Suprapubic skin (tissue), 4 donors: Measurements from ENCODE around the gene DLL4. TPM values are rescaled to one million over a fixed set of nuclear protein-coding genes. Genes with fewer than 3 reads are reported as not detected.

Experiments used
- DNase-seq, 2 donors: peaks; one replicate each; pipeline ENCODE4 v3.0.0-alpha.2; 2019; ENCODE audit warnings: low spot score in 2 of 2
- H3K27ac ChIP-seq: fragments of 200-600 bp; sonication (generic); one replicate; pipeline ENCODE4 v1.5.1; 2019
- H3K27me3 ChIP-seq: fragments of 200-600 bp; sonication (generic); one replicate; pipeline ENCODE4 v1.5.1; 2019
- H3K36me3 ChIP-seq: fragments of 200-600 bp; sonication (generic); one replicate; pipeline ENCODE4 v1.5.1; 2019
- H3K4me1 ChIP-seq: fragments of 200-600 bp; sonication (generic); one replicate; pipeline ENCODE4 v1.5.1; 2019
- H3K4me3 ChIP-seq: fragments of 200-600 bp; sonication (generic); one replicate; pipeline ENCODE4 v1.5.1; 2019; ENCODE audit warnings: mild to moderate bottlenecking
- H3K9me3 ChIP-seq: fragments of 200-600 bp; sonication (generic); one replicate; pipeline ENCODE4 v1.5.1; 2019
- CTCF ChIP-seq, 2 donors: fragments of 200-600 bp in 1 of 2; fragments of 450-650 bp in 1 of 2; sonication (generic) in 1 of 2; IDR thresholded peaks; one replicate each; pipeline ENCODE4 v1.5.1; 2016 to 2019; ENCODE audit warnings: antibody characterized with exemption in 2 of 2, mild to moderate bottlenecking in 1 of 2, moderate library complexity in 1 of 2
- EP300 ChIP-seq: sonication (generic); formaldehyde crosslinking; IDR thresholded peaks from one replicate; pipeline ENCODE4 v1.6.1; 2017; ENCODE audit warnings: antibody characterized with exemption
- POLR2A ChIP-seq, 2 donors: fragments of 450-650 bp; IDR thresholded peaks; one replicate each; pipeline ENCODE4 v1.6.1; 2017; ENCODE audit warnings: antibody characterized with exemption in 2 of 2, mild to moderate bottlenecking in 2 of 2, moderate library complexity in 2 of 2
- POLR2AphosphoS5 ChIP-seq, 3 donors: sonication (generic); formaldehyde crosslinking; IDR thresholded peaks; one replicate each; pipeline ENCODE4 v1.6.1; 2017; ENCODE audit warnings: antibody characterized with exemption in 3 of 3
- WGBS: methylation state at CpG from one replicate; pipeline ENCODE4 v1.1.5; 2018; 5-methylcytosine and 5-hydroxymethylcytosine counted together
- total RNA-seq, 4 donors: library from RNA; depleted of rRNA; stranded (reverse); fragments of >200 nt; gene quantifications; one replicate each; pipeline ENCODE4 v1.1.0, GENCODE V29; 2016

Gene DLL4
- total RNA-seq, 4 donors from 2014 or later, result 0.47 to 5.3 (median 2.6) TPM

GRCh38 chr15:40912478-40912877 is 16.7 kb upstream of the DLL4 start:
- TF ChIP-seq EP300 (no peak), POLR2A (IDR thresholded peaks at IDR 0.05) (no peak), POLR2AphosphoS5 (IDR thresholded peaks at IDR 0.05) (no peak), CTCF (IDR thresholded peaks at IDR 0.05) (no peak)
- Histone ChIP-seq H3K27me3 (no peaks in the 10 kb centered on the region), H3K4me3 (no peak overlapping the region), H3K36me3 (no peaks in the 10 kb centered on the region), H3K9me3 (no peaks in the 10 kb centered on the region), H3K4me1 (peaks cover 8% of the 10 kb centered on the region), H3K27ac (no peak overlapping the region)
- WGBS, result 86% methylated on average over 4 of the region's 6 CpGs
- no peak for DNase-seq

DNA sequence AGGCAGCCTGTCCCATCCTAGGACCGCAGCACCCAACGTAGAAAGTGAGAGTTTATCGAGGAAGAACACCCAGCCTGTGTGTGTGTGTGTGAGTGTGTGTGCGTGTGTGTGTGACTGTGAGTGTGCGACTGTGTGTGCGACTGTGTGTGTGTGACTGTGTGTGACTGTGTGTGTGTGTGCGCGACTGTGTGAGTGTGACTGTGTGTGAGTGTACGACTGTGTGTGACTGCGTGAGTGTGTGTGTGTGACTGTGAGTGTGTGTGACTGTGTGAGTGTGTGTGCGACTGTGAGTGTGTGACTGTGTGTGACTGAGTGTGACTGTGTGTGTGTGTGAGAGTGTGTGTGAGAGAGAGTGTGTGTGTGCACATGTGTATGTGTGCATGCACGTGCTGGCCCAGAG is 15.1 kb upstream of the DLL4 start:
- Histone ChIP-seq H3K4me1 (peaks cover 4% of the 10 kb centered on the region), H3K36me3 (no peaks in the 10 kb centered on the region), H3K9me3 (no peaks in the 10 kb centered on the region), H3K27ac (no peak overlapping the region), H3K27me3 (no peaks in the 10 kb centered on the region), H3K4me3 (no peak overlapping the region)
- no peak for TF ChIP-seq CTCF (IDR thresholded peaks at IDR 0.05)
- no peak for DNase-seq
- WGBS, result 91% methylated on average over 12 of the region's 12 CpGs

- Histone ChIP-seq H3K27me3 (no peaks in the 10 kb centered on the region), H3K36me3 (no peaks in the 10 kb centered on the region), H3K27ac (no peak overlapping the region), H3K4me1 (peaks cover 4% of the 10 kb centered on the region), H3K4me3 (no peak overlapping the region), H3K9me3 (no peaks in the 10 kb centered on the region)
- TF ChIP-seq POLR2AphosphoS5 (IDR thresholded peaks at IDR 0.05) (no peak), POLR2A (IDR thresholded peaks at IDR 0.05) (no peak), CTCF (IDR thresholded peaks at IDR 0.05) (no peak), EP300 (no peak)
- no peak for DNase-seq
- WGBS, result 87% methylated on average over 7 of the region's 8 CpGs
These were observed 14.7 kb upstream of the DLL4 start for GRCh38 chr15:40914486-40914885.

GRCh38 chr15:40915116-40915661 is 14.0 kb upstream of the DLL4 start:
- DNase-seq, result peak in 1 of 2 donors; percentile 44
- Histone ChIP-seq H3K36me3 (no peaks in the 10 kb centered on the region), H3K4me1 (peaks cover 4% of the 10 kb centered on the region), H3K9me3 (no peaks in the 10 kb centered on the region), H3K27ac (no peak overlapping the region), H3K4me3 (no peak overlapping the region), H3K27me3 (no peaks in the 10 kb centered on the region)
- TF ChIP-seq POLR2AphosphoS5 (IDR thresholded peaks at IDR 0.05), result no peak
- no peak for TF ChIP-seq CTCF (IDR thresholded peaks at IDR 0.05)
- TF ChIP-seq EP300, result no peak
- TF ChIP-seq POLR2A (IDR thresholded peaks at IDR 0.05), result no peak
- 79% methylated on average over 9 of the region's 12 CpGs for WGBS

DNA sequence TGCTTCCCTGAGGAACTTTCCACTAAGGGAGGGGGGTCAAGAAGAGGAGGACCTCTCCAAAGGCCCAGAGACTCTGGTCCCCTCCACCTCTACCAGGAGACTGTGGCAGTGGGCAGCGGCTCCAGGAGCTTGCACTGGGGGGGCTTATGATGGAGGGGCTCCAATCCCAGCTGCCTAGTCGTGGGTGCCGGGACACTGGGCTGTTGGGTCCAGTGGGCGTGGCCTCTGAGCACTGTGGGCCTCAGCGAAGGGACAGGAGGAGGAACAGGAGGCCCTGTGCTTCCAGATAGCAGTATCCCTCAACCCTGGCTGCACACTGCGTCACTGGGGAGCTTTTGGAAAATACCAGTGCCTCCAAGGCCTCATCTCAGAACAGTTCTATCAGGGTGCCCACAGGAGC is 13.5 kb upstream of the DLL4 start:
- WGBS, result 92% methylated on average over 3 of the region's 6 CpGs
- peaks cover 4% of the 10 kb centered on the region for H3K4me1 ChIP-seq
- no peak for DNase-seq
- no peaks in the 10 kb centered on the region for H3K36me3 ChIP-seq
- no peak overlapping the region for H3K4me3 ChIP-seq
- H3K27ac ChIP-seq, result no peak overlapping the region
- TF ChIP-seq POLR2A (IDR thresholded peaks at IDR 0.05), result no peak
- TF ChIP-seq POLR2AphosphoS5 (IDR thresholded peaks at IDR 0.05), result no peak
- TF ChIP-seq EP300, result no peak
- no peak for TF ChIP-seq CTCF (IDR thresholded peaks at IDR 0.05)
- no peaks in the 10 kb centered on the region for H3K27me3 ChIP-seq
- H3K9me3 ChIP-seq, result no peaks in the 10 kb centered on the region
